Measurements from ENCODE around the gene AMACR.
A peak's percentile ranks its signal among the peaks of the same experiment; 100 is the strongest.

AMACR gene

GRCh38 chr5:34003941-34004340, 3.9 kb downstream of the AMACR start:
- H3K27me3 ChIP-seq (ENCODE audit: control insufficient read depth, insufficient read depth, low read length) = no peaks in the 10 kb centered on the region
- no peak overlapping the region for H3K4me3 ChIP-seq (ENCODE audit: low read length)
- H3K9me3 ChIP-seq (replicated peaks; ENCODE audit: low read length) = no peaks in the 10 kb centered on the region
- H3K4me1 ChIP-seq (ENCODE audit: control insufficient read depth, insufficient read depth, low read length) = peaks cover 14% of the 10 kb centered on the region
- peaks cover 20% of the 10 kb centered on the region for H3K36me3 ChIP-seq (ENCODE audit: insufficient read depth, low read length)
- H3K4me2 ChIP-seq (ENCODE audit: low read length) = no peak overlapping the region
- no peak overlapping the region for H3K9ac ChIP-seq (ENCODE audit: low read depth, low read length)

GRCh38 chr5:34002629-34003328, 5.1 kb downstream of the AMACR start:
- H3K9me3 ChIP-seq (replicated peaks; ENCODE audit: low read length) = no peaks in the 10 kb centered on the region
- H3K4me1 ChIP-seq (ENCODE audit: control insufficient read depth, insufficient read depth, low read length) = peaks cover 11% of the 10 kb centered on the region
- no peaks in the 10 kb centered on the region for H3K27me3 ChIP-seq (ENCODE audit: control insufficient read depth, insufficient read depth, low read length)
- H3K36me3 ChIP-seq (ENCODE audit: insufficient read depth, low read length) = peaks cover 20% of the 10 kb centered on the region
- no peak overlapping the region for H3K4me3 ChIP-seq (ENCODE audit: low read length)
- no peak overlapping the region for H3K9ac ChIP-seq (ENCODE audit: low read depth, low read length)
- H3K4me2 ChIP-seq (ENCODE audit: low read length) = no peak overlapping the region

- Histone ChIP-seq H3K4me3 (ENCODE audit: low read length) (no peak overlapping the region), H3K36me3 (ENCODE audit: insufficient read depth, low read length) (peaks cover 20% of the 10 kb centered on the region), H3K27me3 (ENCODE audit: control insufficient read depth, insufficient read depth, low read length) (no peaks in the 10 kb centered on the region), H3K9ac (ENCODE audit: low read depth, low read length) (no peak overlapping the region), H3K9me3 (replicated peaks; ENCODE audit: low read length) (no peaks in the 10 kb centered on the region), H3K4me1 (ENCODE audit: control insufficient read depth, insufficient read depth, low read length) (peaks cover 8% of the 10 kb centered on the region), H3K4me2 (ENCODE audit: low read length) (no peak overlapping the region)
These were observed 6.5 kb downstream of the AMACR start for GRCh38 chr5:34001241-34001841.

GRCh38 chr5:33999978-34000377, 7.9 kb downstream of the AMACR start:
- Histone ChIP-seq H3K4me3 (ENCODE audit: low read length) (no peak overlapping the region), H3K9ac (ENCODE audit: low read depth, low read length) (no peak overlapping the region), H3K36me3 (ENCODE audit: insufficient read depth, low read length) (peaks cover 20% of the 10 kb centered on the region), H3K4me1 (ENCODE audit: control insufficient read depth, insufficient read depth, low read length) (peaks cover 8% of the 10 kb centered on the region), H3K4me2 (ENCODE audit: low read length) (no peak overlapping the region), H3K9me3 (replicated peaks; ENCODE audit: low read length) (no peaks in the 10 kb centered on the region), H3K27me3 (ENCODE audit: control insufficient read depth, insufficient read depth, low read length) (no peaks in the 10 kb centered on the region)

GRCh38 chr5:33997331-33997983, 10.4 kb downstream of the AMACR start:
- H3K9ac ChIP-seq (ENCODE audit: low read depth, low read length) = no peak overlapping the region
- H3K27me3 ChIP-seq (ENCODE audit: control insufficient read depth, insufficient read depth, low read length) = no peaks in the 10 kb centered on the region
- H3K9me3 ChIP-seq (replicated peaks; ENCODE audit: low read length) = no peaks in the 10 kb centered on the region
- no peak overlapping the region for H3K4me3 ChIP-seq (ENCODE audit: low read length)
- peak overlapping the region; percentile 31 for H3K4me2 ChIP-seq (ENCODE audit: low read length)
- H3K36me3 ChIP-seq (ENCODE audit: insufficient read depth, low read length) = peaks cover under 1% of the 10 kb centered on the region
- peaks cover 5% of the 10 kb centered on the region for H3K4me1 ChIP-seq (ENCODE audit: control insufficient read depth, insufficient read depth, low read length)

- H3K9me3 ChIP-seq (replicated peaks; ENCODE audit: low read length) = no peaks in the 10 kb centered on the region
- no peaks in the 10 kb centered on the region for H3K27me3 ChIP-seq (ENCODE audit: control insufficient read depth, insufficient read depth, low read length)
- H3K4me1 ChIP-seq (ENCODE audit: control insufficient read depth, insufficient read depth, low read length) = peaks cover 5% of the 10 kb centered on the region
- H3K4me3 ChIP-seq (ENCODE audit: low read length) = no peak overlapping the region
- no peak overlapping the region for H3K4me2 ChIP-seq (ENCODE audit: low read length)
- H3K36me3 ChIP-seq (ENCODE audit: insufficient read depth, low read length) = no peaks in the 10 kb centered on the region
- H3K9ac ChIP-seq (ENCODE audit: low read depth, low read length) = no peak overlapping the region
These were observed 12.0 kb downstream of the AMACR start for GRCh38 chr5:33995865-33996264.

- Histone ChIP-seq H3K4me3 (ENCODE audit: low read length) (no peak overlapping the region), H3K27me3 (ENCODE audit: control insufficient read depth, insufficient read depth, low read length) (no peaks in the 10 kb centered on the region), H3K36me3 (ENCODE audit: insufficient read depth, low read length) (no peaks in the 10 kb centered on the region), H3K4me1 (ENCODE audit: control insufficient read depth, insufficient read depth, low read length) (peaks cover 5% of the 10 kb centered on the region), H3K9me3 (replicated peaks; ENCODE audit: low read length) (no peaks in the 10 kb centered on the region), H3K9ac (ENCODE audit: low read depth, low read length) (no peak overlapping the region), H3K4me2 (ENCODE audit: low read length) (no peak overlapping the region)
These were observed 13.0 kb downstream of the AMACR start for GRCh38 chr5:33994845-33995244.

- Histone ChIP-seq H3K9me3 (replicated peaks; ENCODE audit: low read length) (no peaks in the 10 kb centered on the region), H3K4me1 (ENCODE audit: control insufficient read depth, insufficient read depth, low read length) (peaks cover 5% of the 10 kb centered on the region), H3K4me2 (ENCODE audit: low read length) (no peak overlapping the region), H3K36me3 (ENCODE audit: insufficient read depth, low read length) (peaks cover 17% of the 10 kb centered on the region), H3K27me3 (ENCODE audit: control insufficient read depth, insufficient read depth, low read length) (no peaks in the 10 kb centered on the region), H3K4me3 (ENCODE audit: low read length) (no peak overlapping the region), H3K9ac (ENCODE audit: low read depth, low read length) (no peak overlapping the region)
These were observed 15.0 kb downstream of the AMACR start for GRCh38 chr5:33992864-33993263.

- H3K27me3 ChIP-seq (ENCODE audit: control insufficient read depth, insufficient read depth, low read length) = no peaks in the 10 kb centered on the region
- no peak overlapping the region for H3K4me3 ChIP-seq (ENCODE audit: low read length)
- H3K4me1 ChIP-seq (ENCODE audit: control insufficient read depth, insufficient read depth, low read length) = peaks cover 3% of the 10 kb centered on the region
- peaks cover 19% of the 10 kb centered on the region for H3K36me3 ChIP-seq (ENCODE audit: insufficient read depth, low read length)
- H3K9ac ChIP-seq (ENCODE audit: low read depth, low read length) = no peak overlapping the region
- H3K9me3 ChIP-seq (replicated peaks; ENCODE audit: low read length) = no peaks in the 10 kb centered on the region
- H3K4me2 ChIP-seq (ENCODE audit: low read length) = no peak overlapping the region
These were observed 22.4 kb downstream of the AMACR start for GRCh38 chr5:33985447-33985846.

GRCh38 chr5:33984671-33985124, 23.2 kb downstream of the AMACR start, which contains the start of gene SLC45A2:
Gene SLC45A2, minus strand, starts transcription at chr5:33984693. Its CDS starts 110 bp downstream, at chr5:33984583.
- Histone ChIP-seq H3K4me3 (ENCODE audit: low read length) (no peak within 1 kb of the TSS), H3K36me3 (ENCODE audit: insufficient read depth, low read length) (peaks cover 19% of the 10 kb centered on the region), H3K4me1 (ENCODE audit: control insufficient read depth, insufficient read depth, low read length) (peaks cover 3% of the 10 kb centered on the region), H3K9me3 (replicated peaks; ENCODE audit: low read length) (no peaks in the 10 kb centered on the region), H3K4me2 (ENCODE audit: low read length) (no peak within 1 kb of the TSS), H3K9ac (ENCODE audit: low read depth, low read length) (no peak within 1 kb of the TSS), H3K27me3 (ENCODE audit: control insufficient read depth, insufficient read depth, low read length) (no peaks in the 10 kb centered on the region)

- no peaks in the 10 kb centered on the region for H3K27me3 ChIP-seq (ENCODE audit: control insufficient read depth, insufficient read depth, low read length)
- no peaks in the 10 kb centered on the region for H3K9me3 ChIP-seq (replicated peaks; ENCODE audit: low read length)
- no peak overlapping the region for H3K4me2 ChIP-seq (ENCODE audit: low read length)
- H3K36me3 ChIP-seq (ENCODE audit: insufficient read depth, low read length) = peaks cover 16% of the 10 kb centered on the region
- H3K9ac ChIP-seq (ENCODE audit: low read depth, low read length) = no peak overlapping the region
- no peak overlapping the region for H3K4me3 ChIP-seq (ENCODE audit: low read length)
- peaks cover 3% of the 10 kb centered on the region for H3K4me1 ChIP-seq (ENCODE audit: control insufficient read depth, insufficient read depth, low read length)
These were observed 23.7 kb downstream of the AMACR start for GRCh38 chr5:33984178-33984577.
